ENCODE data around the gene FAM124B.

FAM124B gene

GRCh38 chr2:224381521-224382279 is 20.2 kb downstream of the FAM124B start:
- TF ChIP-seq CTCF (IDR thresholded peaks at IDR 0.05; ENCODE audit: borderline replicate concordance, insufficient read depth, low read depth, low read length) = no peak
- no peak overlapping the region for H3K4me3 ChIP-seq (ENCODE audit: low read depth, low read length)

GRCh38 chr2:224379986-224380385 is 21.9 kb downstream of the FAM124B start:
- no peak for TF ChIP-seq CTCF (IDR thresholded peaks at IDR 0.05; ENCODE audit: borderline replicate concordance, insufficient read depth, low read depth, low read length)
- H3K4me3 ChIP-seq (ENCODE audit: low read depth, low read length) = no peak overlapping the region

GRCh38 chr2:224379172-224379571 is 22.7 kb downstream of the FAM124B start:
- H3K4me3 ChIP-seq (ENCODE audit: low read depth, low read length) = no peak overlapping the region
- no peak for TF ChIP-seq CTCF (IDR thresholded peaks at IDR 0.05; ENCODE audit: borderline replicate concordance, insufficient read depth, low read depth, low read length)

GRCh38 chr2:224378701-224379097 is 23.2 kb downstream of the FAM124B start:
- no peak overlapping the region for H3K4me3 ChIP-seq (ENCODE audit: low read depth, low read length)
- TF ChIP-seq CTCF (IDR thresholded peaks at IDR 0.05; ENCODE audit: borderline replicate concordance, insufficient read depth, low read depth, low read length) = no peak

DNA sequence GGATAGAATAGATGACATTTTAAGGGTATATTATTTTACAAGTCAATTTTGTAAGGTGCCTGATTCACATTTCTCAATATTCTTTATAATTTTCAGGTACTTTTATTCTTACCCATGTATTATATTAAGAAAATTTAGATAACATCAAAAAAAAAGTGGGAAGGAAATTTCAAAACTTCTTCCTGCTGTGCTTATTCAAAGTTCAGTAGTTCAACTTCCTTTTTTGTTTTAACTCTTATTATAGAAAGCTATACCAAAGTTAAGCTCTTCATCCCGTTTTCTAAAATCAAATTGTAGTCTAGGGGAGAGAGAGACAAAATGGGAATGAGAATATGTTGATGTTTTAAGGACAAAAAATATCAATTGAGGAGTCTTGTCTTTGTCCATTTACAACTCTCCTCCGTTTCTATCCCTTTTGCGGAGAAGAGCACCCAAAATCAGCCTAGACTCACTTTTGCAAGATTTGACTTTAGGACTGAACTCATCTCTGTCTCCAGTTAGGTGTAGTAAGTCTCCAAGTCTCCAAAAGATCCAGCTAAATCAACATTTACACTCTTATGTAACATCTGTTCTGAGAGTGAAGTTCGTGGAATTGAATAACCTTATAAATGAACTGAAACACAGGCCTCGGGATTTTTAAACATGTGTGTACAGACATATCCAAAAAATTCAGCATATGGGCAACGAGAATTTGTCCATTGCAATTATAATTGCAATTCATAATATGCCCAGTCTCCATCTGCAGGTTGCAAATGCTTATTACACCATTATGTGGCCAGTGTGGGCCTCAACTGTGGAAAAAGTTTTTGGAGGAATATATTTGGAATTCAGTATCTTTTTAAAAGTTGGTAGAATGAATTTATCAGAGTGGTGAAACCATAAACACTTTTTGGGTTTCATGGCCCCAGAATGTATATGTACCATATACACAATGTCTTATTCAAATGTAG is 23.9 kb downstream of the FAM124B start:
- no peak for TF ChIP-seq CTCF (IDR thresholded peaks at IDR 0.05; ENCODE audit: borderline replicate concordance, insufficient read depth, low read depth, low read length)
- no peak overlapping the region for H3K4me3 ChIP-seq (ENCODE audit: low read depth, low read length)

GRCh38 chr2:224372641-224373040 is 29.3 kb downstream of the FAM124B start:
- TF ChIP-seq CTCF (IDR thresholded peaks at IDR 0.05; ENCODE audit: borderline replicate concordance, insufficient read depth, low read depth, low read length) = no peak
- H3K4me3 ChIP-seq (ENCODE audit: low read depth, low read length) = no peak overlapping the region
